AG09309 (cell line): ENCODE data around the gene SURF6.
"Not testable (repeated sequence)": the region's sequence is repeated elsewhere in the genome, so short reads cannot be mapped to it uniquely, and the experiment has no call there.

Experiments used
- DNase-seq: peaks from one replicate; pipeline ENCODE4 v3.0.0-alpha.2; 2010; ENCODE audit warnings: low read depth
- H3K4me3 ChIP-seq: 2 replicates; pipeline ENCODE4 v1.5.1; 2011; ENCODE audit warnings: mild to moderate bottlenecking, low read depth, low read length, moderate library complexity; ENCODE audit not compliant: control insufficient read depth
- TF ChIP-seq, protein P1 (sequence below): IDR thresholded peaks from 2 replicates; pipeline ENCODE4 v1.5.1; 2011; ENCODE audit warnings: mild to moderate bottlenecking, low read depth, low read length, inconsistent platforms; ENCODE audit not compliant: insufficient read depth, control insufficient read depth; ENCODE audit errors: missing control alignments

Gene SURF6

DNA sequence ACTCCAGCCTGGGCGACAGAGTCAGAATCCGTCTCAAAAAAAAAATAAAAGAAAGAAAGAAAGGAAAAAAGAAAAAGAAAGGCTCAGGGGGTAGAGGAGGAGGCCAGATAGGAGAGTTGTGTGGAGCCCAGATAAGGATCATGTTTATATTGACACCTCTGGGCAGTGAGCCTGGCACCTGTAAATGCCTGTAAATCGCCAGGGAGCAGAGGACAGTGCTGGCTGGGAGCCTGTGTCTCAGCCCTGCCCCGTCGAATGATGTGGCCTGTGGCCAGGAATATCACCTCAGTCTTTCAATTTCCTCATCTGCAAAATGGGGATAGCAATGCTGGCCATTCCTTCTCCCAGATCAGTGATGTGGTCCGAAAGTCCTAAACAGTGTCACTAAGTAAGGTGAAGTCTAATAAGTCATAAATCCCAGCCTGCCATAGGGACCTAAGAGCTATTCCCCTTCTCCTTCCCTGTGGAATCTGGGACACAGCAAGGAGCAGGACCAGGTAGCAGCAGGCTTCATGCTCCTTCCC, 50.7 kb downstream of the SURF6 start:
- TF ChIP-seq, protein P1, sequence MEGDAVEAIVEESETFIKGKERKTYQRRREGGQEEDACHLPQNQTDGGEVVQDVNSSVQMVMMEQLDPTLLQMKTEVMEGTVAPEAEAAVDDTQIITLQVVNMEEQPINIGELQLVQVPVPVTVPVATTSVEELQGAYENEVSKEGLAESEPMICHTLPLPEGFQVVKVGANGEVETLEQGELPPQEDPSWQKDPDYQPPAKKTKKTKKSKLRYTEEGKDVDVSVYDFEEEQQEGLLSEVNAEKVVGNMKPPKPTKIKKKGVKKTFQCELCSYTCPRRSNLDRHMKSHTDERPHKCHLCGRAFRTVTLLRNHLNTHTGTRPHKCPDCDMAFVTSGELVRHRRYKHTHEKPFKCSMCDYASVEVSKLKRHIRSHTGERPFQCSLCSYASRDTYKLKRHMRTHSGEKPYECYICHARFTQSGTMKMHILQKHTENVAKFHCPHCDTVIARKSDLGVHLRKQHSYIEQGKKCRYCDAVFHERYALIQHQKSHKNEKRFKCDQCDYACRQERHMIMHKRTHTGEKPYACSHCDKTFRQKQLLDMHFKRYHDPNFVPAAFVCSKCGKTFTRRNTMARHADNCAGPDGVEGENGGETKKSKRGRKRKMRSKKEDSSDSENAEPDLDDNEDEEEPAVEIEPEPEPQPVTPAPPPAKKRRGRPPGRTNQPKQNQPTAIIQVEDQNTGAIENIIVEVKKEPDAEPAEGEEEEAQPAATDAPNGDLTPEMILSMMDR: no peak
- H3K4me3 ChIP-seq: no peak overlapping the region
- no peak for DNase-seq

DNA sequence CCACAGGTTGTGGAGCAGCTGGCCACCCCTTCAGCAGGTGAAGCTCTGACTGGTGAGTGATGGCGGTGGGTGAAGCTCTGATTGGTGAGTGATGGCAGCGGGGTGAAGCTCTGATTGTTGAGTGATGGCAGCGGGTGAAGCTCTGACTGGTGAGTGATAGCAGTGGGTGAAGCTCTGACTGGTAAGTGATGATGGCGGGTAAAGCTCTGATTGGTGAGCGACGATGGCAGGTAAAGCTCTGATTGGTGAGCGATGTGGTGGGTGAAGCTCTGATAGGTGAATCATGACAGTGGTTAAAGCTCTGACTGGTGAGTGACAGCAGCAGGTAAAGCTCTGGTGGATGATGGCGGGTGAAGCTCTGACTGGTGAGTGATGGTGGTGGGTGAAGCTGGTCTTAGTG, 51.6 kb downstream of the SURF6 start:
- H3K4me3 ChIP-seq: no peak overlapping the region
- TF ChIP-seq, protein P1: no peak
- DNase-seq: no peak

DNA sequence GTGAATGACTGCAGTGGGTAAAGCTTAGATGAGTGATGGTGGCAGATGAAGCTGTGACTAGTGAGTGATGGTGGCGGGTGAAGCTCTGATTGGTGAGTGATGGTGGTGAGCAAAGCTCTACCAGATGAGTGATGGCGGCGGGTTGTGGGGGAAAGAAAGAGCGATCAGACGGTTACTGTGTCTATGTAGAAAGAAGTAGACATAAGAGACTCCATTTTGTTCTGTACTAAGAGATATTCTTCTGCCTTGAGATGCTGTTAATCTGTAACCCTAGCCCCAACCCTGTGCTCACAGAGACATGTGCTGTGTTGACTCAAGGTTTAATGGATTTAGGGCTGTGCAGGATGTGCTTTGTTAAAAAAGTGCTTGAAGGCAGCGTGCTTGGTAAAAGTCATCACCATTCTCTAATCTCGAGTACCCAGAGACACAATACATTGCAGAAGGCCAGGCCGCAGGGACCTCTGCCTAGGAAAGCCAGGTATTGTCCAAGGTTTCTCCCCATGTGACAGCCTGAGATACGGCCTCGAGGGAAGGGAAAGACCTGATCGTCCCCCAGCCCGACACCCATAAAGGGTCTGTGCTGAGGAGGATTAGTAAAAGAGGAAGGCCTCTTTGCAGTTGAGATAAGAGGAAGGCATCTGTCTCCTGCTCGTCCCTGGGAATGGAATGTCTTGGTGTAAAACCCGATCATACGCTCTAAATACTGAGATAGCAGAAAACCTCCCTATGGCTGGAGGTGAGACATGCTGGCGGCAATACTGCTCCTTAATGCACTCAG, 52.5 kb downstream of the SURF6 start:
- H3K4me3 ChIP-seq, DNase-seq: not testable (repeated sequence)

DNA sequence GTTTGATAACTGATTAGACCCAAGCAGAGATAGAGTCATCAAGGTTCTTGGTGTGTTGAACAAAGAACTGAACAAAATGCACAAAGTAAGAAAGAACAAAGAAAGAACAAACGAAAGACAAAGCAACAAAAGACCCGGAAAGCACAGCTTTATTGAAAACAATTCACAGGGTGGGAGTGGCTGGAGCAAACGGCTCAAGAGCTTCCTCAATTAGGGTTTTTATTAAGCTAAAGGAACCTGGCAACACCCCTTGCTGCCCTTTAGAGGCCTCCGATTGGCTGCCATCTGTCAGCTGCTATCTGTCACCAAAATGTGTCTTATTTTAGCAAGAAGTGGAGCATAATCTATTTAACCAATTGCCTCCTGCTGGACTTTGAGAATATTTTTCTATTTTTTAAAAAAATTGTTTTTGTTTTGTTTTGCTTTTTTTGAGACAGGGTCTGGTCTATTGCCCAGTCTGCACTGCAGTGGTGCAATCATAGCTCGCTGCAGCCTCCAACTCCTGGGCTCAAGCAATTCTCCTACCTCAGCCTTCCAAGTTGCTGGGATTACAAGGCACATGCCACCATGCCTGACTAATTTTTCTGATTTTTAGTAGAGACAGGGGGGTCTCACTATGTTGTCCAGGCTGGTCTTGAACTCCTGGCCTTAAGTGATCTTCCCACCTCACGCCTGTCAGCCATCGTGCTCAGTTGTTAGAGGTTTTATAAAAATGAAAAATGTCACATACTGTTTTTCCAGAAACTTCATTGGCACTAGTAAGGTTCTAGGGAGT, 53.3 kb downstream of the SURF6 start:
- no peak overlapping the region for H3K4me3 ChIP-seq
- TF ChIP-seq, protein P1: no peak
- no peak for DNase-seq

DNA sequence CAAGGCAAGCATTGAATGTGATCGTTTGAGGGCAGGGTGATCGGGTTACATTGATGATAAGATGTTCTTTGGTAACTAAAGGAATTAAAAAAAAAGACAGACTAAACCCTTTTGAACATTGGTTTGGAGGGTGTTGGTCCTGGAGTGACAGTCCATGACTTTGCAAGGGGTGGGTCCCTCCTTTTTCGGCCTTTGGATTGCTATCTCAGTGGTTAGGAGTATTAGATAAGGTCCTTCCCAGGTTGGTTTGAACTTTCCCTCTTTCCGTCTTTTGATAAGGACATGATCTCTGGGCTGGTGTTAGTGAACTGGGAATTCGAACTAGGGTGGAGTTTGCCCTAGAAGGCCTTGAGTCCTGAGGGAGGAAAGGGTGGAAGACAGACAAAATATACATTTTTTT, 55.6 kb downstream of the SURF6 start:
- TF ChIP-seq, protein P1: no peak

More for the DNA sequence above, 55.6 kb downstream of the SURF6 start:
- DNase-seq: no peak
- no peak overlapping the region for H3K4me3 ChIP-seq
